HG02678 (cell line): ENCODE data around the gene NUTM2F.
"Not testable (repeated sequence)": the region's sequence is repeated elsewhere in the genome, so short reads cannot be mapped to it uniquely, and the experiment has no call there.

Experiments
- ATAC-seq: cut with Tn5 transposase; IDR thresholded peaks from one replicate; pipeline ENCODE4 v1.9.1; 2021; ENCODE audit warnings: mild to moderate bottlenecking, moderate library complexity; ENCODE audit not compliant: unreplicated experiment

The NUTM2F gene, protein sequence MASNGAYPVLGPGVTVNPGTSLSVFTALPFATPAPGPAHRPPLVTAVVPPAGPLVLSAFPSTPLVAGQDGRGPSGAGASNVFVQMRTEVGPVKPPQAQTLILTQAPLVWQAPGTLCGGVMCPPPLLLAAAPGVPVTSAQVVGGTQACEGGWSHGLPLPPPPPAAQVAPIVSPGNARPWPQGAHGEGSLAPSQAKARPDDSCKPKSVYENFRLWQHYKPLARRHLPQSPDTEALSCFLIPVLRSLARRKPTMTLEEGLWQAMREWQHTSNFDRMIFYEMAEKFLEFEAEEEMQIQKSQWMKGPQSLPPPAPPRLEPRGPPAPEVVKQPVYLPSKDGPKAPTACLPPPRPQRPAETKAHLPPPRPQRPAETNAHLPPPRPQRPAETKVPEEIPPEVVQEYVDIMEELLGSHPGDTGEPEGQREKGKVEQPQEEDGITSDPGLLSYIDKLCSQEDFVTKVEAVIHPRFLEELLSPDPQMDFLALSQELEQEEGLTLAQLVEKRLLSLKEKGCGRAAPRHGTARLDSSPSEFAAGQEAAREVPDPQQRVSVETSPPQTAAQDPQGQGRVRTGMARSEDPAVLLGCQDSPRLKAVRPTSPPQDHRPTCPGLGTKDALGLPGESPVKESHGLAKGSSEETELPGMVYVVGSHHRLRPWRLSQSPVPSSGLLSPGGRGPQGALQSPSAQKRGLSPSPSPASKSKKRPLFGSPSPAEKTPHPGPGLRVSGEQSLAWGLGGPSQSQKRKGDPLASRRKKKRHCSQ

DNA sequence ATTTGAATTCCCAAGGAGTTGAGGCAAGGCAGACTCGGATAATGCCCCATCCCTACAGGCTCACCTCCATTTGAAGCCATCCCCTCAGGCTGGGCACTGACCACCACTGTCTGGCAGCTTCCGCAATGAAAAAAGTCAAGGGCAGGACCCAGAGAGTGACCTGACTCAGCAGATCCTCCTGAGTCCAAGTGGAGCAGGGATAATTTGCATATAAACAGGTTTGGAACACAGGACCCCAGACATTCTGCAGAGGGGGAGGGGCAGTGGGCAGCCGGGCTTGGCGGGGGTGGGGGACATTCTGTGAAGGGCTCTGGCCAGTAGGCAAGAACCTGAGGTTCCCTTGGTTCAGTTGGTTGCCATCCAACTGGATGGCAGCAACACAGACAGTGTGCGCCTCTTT is at the start of gene NUTM2F:
TSS of gene NUTM2F (minus strand) at position 101 of the 400 bp plus-strand sequence. CDS start at position 80, 21 bp downstream.
- ATAC-seq: not testable (repeated sequence)

DNA sequence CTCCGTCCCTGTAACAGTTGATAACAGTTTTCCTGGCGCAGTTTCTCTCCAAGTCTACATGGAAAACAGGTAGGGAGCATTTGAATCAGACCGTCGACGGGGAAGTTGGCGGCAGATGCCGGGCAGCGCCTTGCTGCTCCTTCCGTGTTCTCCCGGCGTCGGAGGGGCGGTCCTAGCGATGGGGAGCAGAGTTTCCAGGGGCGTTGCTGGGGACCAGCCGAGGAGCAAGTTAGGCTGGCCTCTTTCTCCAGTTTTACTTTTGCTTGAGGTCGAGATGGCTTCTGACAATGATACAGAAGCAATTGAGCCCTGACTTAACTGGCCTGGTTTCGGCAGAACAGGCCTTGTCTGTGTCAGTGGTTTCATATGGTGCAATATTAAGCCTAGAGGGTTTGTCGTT is 46.8 kb upstream of the NUTM2F start:
- peak; percentile 52 for ATAC-seq

DNA sequence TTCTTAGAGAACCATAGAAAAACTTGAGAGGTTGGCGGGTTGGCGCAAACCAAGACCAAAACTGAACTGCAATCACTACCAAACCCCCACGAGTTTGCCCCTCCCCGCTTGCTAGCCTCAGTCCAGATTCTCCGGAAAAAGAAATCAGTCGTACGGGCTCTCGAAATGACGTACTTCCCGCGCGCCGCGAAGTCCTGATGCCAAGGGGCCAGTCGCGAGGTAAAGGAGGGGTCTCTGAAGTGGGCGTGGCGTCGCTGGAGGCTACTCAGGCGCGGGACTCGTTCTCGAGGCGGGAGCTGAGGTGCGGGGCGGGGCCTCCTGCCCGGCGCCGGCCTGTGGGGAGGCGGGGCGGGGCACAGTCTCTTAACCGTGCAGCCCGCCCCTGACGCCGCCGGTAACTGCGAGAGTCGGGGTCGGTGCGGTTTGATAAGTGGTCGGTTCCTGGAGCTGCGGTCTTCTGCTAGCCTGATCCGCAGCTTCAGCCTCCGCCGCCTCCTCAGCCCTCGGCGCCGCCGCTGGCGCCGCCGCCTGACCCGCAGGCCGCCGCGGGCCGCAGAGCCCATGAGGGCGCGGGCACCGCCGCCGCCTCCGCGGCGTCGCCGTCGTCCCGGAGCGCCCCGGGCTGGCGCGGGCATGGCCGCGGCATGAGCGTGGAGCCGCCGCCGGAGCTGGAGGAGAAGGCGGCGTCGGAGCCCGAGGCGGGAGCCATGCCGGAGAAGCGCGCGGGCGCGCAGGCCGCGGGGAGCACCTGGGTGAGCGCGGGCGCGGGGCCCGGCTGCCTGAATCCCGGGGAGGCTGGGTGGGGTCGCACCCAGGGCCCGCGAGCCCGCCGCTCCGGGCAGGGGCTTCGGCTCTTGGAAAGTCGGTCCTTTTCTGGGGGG is 46.0 kb upstream of the NUTM2F start:
- ATAC-seq: peak; percentile 90

DNA sequence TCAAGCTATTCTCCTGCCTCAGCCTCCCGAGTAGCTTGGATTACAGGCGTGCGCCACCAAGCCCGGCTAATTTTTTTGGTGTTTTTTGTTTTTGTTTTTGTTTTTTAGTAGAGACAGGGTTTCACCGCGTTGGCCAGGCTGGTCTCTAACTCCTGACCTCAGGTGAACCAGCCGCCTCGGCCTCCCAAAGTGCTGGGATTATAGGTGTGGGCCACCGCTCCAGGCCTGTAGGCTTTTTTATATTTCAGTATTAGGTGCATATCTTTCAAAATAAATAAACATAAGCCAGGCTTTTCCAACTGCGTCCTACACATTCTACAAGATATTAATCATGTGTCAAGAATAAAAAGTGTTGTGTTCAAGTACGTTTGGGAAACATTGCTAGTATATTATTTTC is 45.3 kb upstream of the NUTM2F start:
- not testable (repeated sequence) for ATAC-seq

DNA sequence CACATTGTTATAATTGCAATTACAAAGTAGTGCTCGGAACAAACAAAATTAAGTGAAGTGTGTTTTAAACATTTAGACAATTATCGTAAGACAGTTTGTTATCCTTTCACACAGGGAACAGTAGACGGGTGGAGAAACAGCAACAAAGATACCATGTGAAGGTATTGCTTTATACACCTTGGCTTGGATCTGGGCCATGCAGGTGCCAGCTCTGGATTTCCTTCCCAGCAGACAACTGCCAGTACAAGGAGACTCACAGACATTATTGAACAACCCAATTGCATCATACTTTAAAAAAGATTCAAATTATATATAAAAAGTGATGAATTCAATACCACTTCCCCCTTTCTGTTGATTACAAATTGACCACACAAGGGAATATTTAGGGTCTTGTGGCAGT is 41.8 kb upstream of the NUTM2F start:
- not testable (repeated sequence) for ATAC-seq

DNA sequence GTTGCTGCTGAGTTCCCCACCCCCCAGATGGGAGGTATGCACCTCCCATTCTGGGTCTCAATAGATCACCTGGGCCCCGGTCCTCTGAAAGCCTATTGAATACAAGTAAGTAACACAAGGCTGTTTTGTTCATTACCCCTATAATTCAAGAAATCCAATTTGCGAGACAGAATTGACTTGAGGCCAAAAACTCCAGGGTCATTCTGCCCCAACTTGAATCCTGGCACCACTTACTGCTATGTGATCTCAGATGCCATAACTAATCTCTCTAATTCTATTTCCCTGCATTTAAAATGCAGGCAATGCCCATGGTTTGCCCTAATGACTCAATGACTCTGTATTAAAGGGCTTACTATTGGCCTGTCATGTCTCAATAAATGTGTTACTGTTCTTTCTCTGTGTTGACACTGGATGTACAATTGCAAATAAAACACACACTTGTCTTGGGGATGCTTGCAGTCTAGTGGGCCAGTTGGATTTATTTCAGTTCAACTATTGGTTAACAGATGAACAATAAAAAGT is 35.7 kb upstream of the NUTM2F start:
- ATAC-seq: not testable (repeated sequence)

DNA sequence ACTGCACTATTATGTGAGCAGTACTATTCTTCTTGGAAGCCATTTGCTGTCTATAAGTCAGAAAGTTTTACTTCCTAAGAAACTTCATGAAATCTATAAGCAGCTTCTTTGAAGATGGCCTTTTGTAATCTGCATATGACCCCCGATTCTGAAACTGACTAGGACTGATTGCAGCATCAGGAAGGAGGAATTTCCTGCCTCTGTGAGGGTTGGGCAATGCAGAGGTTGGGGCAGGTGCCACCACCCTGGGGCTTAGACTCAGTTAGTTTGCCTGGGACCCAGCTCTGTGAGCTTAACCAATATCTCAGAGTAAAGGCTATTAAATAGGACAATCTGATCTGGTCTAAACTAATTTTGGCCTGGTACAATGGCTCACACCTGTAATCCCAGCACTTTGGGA is 28.7 kb upstream of the NUTM2F start:
- not testable (repeated sequence) for ATAC-seq

DNA sequence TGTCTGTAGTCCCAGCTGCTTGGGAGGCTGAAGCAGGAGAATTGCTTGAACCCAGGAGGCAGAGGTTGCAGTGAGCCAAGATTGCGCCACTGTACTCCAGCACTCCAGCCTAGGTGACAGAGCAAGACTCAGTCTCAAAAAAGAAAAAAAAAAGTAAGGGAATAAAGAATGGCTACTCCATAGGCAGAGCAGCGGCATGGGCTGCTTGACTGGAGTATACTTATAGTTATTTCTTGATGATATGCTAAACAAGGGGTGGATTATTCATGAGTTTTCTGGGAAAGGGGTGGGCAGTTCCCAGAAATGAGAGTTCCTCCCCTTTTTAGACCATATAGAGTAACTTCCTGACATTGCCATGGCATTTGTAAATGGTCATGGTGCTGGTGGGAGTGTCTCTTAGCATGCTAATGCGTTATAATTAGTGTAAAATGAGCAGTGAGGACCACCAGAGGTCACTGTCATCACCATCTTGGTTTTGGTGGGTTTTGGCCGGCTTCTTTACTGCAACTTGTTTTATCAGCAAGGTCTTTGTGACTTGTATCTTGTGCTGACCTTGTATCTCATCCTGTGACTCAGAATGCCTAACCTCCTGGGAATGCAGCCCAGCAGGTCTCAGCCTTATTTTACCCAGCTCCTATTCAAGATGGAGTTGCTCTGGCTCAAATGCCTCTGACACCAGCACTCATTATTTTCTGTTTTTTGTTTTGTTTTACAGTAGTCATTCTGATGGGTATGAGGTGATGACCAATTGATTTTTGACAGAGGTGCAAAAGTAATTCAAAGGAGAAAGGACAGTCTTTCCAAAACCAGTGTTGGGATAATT is 23.7 kb upstream of the NUTM2F start:
- ATAC-seq: not testable (repeated sequence)

DNA sequence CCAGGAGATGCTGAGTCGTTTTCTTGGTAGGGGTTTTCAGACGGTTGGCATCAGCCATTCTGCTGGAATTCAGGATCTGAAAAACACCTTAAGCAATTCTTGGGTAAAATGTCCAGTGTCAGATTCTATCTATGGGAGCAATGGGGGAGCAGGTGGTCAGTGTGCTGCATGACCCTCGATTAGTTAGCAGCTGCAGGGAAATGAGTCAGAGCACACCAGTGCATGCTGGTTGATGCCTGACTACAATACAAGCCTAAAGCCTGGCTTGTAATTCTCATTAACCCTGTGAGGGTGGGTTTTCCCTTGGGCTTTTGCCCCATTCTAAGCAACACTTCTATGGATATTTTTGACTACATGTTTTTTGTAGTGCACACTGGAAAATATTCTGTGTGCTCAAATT is 20.3 kb upstream of the NUTM2F start:
- ATAC-seq: not testable (repeated sequence)

DNA sequence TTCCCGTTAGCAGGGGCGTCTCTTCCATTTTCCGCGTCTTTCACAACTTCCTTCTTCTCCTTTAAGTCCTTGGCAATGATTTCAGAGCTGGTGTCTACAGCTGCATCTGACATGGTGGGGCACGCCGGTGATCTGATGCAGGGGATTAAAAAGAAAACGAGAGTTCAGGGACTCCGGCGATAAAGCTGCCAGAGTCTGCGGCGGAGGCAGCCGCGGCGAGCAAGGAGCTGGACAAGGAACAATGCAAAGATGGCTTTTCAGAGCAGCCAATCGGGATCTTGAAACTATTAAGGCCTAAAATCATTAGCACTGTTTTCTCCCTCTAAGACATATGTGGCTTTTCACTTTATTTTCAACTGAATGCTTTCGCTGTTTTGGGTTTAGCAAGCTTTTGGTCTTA is 19.0 kb upstream of the NUTM2F start:
- ATAC-seq: not testable (repeated sequence)

DNA sequence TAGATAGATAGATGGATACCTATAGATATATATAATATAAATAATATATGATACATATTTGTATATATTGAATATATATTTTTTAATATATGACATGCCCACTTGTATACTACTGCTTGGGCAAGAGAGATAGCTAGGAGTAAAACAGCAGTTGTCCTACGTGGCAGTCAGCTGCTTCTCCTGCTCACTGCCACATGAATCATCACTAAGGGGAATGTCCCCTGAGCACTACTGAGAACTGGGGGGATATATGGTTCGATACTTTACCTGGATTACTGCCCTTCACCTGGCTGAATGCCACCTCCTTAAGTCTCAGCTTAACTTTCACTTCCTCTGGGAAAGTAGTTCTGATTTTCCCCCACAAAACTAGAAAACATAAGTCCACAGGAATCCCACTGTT is 13.3 kb upstream of the NUTM2F start:
- not testable (repeated sequence) for ATAC-seq

DNA sequence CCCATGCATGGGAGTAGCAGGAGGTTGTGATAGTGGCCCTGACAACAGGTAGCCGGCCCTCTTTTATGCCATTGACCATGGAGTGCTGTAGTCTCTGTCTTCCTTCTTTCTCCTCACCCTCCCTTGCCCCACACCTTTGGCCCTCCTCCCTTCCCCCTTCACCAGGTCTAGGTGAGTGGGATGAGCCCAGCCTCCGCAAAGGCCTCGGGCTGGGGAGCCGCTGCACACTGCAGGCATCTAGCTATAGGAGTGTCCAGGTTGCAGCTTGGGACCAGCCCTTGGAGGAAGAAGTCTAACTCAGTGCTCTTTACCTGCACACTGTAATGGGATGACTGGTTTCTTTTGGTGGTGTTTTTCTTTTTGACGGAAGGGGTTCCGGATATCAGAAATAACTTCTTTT is 12.3 kb upstream of the NUTM2F start:
- not testable (repeated sequence) for ATAC-seq

DNA sequence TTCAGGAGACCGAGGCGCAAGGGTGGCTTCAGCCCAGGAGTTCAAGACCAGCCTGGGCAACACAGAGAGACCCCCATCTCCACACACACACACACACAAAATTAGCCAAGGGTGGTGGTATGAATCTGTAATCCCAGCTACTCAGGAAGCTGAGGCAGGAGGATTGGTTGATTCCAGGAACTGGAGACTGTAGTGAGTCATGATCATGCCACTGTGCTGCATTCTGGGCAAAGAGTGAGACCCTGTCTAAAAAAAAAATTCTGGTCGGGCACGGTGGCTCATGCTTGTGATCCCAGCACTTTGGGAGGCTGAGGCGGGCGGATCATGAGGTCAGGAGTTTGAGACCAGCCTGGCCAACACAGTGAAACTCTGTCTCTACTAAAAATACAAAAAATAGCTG is 11.2 kb upstream of the NUTM2F start:
- not testable (repeated sequence) for ATAC-seq

DNA sequence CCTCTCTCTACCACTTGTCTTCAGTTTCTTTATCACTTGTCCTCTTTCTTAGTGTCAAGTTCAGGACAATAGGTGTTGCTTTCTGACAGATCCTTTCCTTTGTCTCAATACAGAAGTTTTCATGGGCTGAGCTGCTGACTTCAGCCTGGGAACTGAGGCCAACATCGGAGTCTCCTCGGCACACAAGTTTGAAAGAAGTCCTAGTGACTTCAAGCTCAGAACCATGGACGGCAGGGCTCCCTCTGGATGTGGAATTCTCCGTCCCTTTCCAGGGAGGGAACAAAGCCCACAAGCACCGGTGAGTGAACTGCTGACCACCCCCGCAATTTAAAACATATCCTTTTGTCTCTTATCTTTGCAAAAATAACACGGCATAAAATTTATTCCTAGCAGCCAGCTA is 10.3 kb upstream of the NUTM2F start:
- not testable (repeated sequence) for ATAC-seq

DNA sequence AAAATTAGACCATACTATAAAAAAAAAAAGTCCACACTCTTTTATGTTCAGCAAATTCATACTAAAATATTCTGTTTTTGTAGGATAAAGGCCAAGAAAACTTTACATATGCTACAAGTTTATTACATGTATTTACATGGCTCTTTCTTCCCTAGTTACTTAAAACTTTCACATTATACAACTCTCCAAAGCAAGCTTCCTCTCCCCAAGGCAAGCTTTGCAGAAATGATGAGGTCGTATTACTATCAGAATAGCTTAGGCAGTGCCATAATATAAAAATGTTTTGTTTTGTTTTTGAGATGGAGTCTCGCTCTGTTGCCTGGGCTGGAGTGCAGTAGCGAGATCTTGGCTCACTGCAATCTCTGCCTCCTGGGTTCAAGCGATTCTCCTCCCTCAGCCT is 8.0 kb upstream of the NUTM2F start:
- not testable (repeated sequence) for ATAC-seq

DNA sequence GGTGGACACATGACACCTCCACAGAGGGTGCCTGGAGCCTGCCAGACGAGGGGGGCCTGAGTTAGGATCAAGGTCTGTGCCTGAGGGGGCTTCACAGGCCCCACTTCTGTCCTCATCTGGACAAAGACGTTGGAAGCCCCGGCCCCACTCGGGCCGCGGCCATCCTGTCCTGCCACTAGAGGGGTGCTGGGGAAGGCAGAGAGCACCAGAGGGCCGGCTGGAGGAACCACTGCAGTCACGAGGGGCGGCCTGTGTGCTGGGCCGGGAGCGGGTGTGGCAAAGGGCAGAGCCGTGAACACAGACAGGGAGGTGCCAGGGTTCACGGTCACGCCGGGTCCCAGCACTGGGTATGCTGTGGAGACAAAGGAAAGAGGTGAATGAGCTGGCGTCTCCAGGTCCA is 2.9 kb downstream of the NUTM2F start:
- not testable (repeated sequence) for ATAC-seq

DNA sequence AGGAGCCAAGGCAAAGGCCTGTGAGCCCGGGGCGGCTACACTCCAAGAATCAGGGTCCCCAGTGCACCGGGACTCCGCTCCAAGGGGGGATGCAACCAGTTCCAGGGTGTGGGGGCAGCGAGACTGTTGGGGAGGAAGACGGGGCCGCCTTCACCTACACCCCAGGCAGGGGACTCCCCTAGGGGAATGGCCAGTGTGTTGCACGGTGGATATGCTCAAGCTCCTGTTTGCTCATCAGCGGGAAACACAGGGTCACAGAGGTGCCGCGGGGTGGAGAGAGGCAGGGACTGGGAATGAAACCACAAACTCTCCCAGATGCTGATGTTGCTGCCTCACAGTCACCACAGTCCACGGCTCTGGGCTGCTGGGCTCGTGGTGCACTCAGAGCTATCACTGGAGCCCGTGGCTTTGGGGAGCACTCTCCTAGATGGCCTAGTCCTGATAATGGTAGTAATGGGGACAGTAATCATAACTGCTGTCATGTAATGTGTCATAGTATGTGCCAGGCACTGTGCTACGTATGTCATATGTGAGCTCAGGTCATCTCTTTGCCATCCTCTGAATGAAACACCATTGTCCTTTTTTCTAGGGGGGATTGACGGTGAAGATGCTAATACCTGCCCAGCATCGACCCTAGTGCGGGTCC is 5.2 kb downstream of the NUTM2F start:
- ATAC-seq: not testable (repeated sequence)

DNA sequence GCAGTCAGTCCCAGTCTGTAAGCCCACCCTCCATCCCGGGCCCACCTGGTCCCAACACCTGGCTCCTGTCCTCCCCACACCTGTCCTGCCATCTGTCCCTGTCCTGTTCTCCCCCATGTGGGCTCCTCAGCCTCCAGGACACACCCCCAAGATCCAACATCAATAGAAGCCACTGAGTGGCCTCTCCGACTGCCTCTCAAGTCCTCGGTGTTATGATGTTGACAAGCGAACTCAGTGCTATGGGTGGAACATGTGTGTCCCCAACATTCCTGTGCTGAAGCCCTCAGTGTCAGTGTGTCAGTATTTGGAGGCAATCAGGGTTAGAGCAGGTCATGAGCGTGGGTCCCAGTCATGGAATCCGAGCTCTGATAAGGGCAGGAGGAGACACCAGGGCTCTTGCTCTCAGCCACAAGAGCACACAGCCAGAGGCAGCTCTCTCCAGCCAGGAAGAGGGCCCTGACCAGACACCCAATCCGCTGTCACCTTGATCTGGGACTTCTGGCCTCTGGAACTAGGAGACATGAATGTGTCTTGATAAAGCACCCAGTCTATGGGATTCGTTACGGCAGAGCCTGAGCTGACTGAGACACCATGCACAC is 6.0 kb downstream of the NUTM2F start:
- not testable (repeated sequence) for ATAC-seq
